NT2/D1 (cell line): ENCODE data around the gene ACAP3.

Experiments used
- DNase-seq: peaks from one replicate; pipeline ENCODE4 v3.0.0-alpha.2; 2011; ENCODE audit warnings: low read depth, low spot score
- H3K27me3 ChIP-seq: 2 replicates; pipeline ENCODE4 v1.6.0; 2011; ENCODE audit warnings: mild to moderate bottlenecking; ENCODE audit not compliant: insufficient read length, insufficient read depth
- H3K36me3 ChIP-seq: 2 replicates; pipeline ENCODE4 v1.6.1; 2011; ENCODE audit warnings: mild to moderate bottlenecking, low read length, mixed read lengths; ENCODE audit not compliant: insufficient read depth, insufficient read length
- H3K4me1 ChIP-seq: 2 replicates; pipeline ENCODE4 v1.5.1; 2011; ENCODE audit not compliant: insufficient read depth, insufficient read length
- H3K4me3 ChIP-seq: 2 replicates; pipeline ENCODE4 v1.5.1; 2011; ENCODE audit warnings: low read depth; ENCODE audit not compliant: insufficient read length
- H3K9ac ChIP-seq: 2 replicates; pipeline ENCODE4 v1.6.0; 2011; ENCODE audit warnings: low read depth; ENCODE audit not compliant: insufficient read length
- H3K9me3 ChIP-seq: 2 replicates; pipeline ENCODE4 v1.5.1; 2011; ENCODE audit warnings: mild to moderate bottlenecking, low read length; ENCODE audit not compliant: insufficient read depth
- SUZ12 ChIP-seq: IDR thresholded peaks from 2 replicates; pipeline ENCODE4 v1.6.1; 2011; ENCODE audit not compliant: insufficient read length, insufficient read depth; ENCODE audit errors: extremely low read depth
- YY1 ChIP-seq: IDR thresholded peaks from 2 replicates; pipeline ENCODE4 v1.6.1; 2011; ENCODE audit not compliant: insufficient read length, insufficient read depth
- ZNF274 ChIP-seq: IDR thresholded peaks from 2 replicates; pipeline ENCODE4 v1.6.1; 2011; ENCODE audit warnings: mild to moderate bottlenecking, low read depth, low read length

ACAP3 gene

DNA sequence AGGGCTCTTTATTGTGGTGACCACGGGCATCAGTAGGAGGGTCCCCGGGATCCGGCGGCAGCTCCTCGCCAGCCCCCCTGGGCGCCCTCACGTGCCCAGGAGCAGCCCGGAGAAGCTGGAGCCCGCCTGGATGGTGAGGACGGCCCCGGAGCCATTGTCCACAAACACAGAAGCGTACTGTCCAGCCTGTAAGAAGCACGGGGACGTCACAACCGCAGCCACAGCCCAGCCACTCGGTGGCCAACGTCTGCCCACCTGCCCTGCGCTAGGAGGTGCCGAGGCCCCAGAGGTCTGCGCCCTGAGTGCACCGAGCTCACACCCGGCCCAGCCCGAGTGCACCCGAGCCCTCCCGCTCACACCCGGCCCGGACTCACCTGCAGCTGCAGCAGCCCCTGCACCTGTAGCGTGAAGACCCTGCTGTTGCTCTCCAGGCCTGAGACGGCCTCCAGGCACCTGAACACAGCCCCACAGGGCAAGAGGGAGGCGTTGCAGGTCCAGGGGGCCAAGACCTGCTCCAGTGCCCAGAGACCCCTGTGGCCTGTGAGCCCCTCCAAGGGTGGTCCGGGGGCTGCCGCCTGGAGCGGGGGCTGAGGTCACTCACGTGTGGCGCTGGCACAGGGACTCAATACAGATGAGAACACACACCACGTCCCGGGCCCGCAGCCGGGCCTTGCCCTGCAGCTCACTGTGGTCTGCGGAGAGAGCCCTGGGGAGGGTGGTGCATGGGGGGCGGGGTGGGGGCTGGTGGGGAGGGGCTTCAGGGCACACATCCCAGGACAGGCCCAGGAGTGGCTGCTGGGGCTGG, 65.1 kb downstream of the ACAP3 start:
- no peak for DNase-seq
- Histone ChIP-seq H3K27me3 (peaks cover 5% of the 10 kb centered on the region), H3K4me3 (no peak overlapping the region), H3K9ac (no peak overlapping the region), H3K36me3 (peaks cover 2% of the 10 kb centered on the region), H3K9me3 (no peaks in the 10 kb centered on the region), H3K4me1 (peaks cover 11% of the 10 kb centered on the region)
- TF ChIP-seq YY1 (no peak), SUZ12 (no peak), ZNF274 (no peak)
